HG02938 (cell line): ENCODE data around the gene COL6A3.
"Not testable (repeated sequence)": the region's sequence is repeated elsewhere in the genome, so short reads cannot be mapped to it uniquely, and the experiment has no call there.

ENCODE experiments used
- ATAC-seq: cut with Tn5 transposase; IDR thresholded peaks from one replicate; pipeline ENCODE4 v1.9.1; 2021; ENCODE audit warnings: mild to moderate bottlenecking, moderate library complexity; ENCODE audit not compliant: unreplicated experiment

The COL6A3 gene

DNA sequence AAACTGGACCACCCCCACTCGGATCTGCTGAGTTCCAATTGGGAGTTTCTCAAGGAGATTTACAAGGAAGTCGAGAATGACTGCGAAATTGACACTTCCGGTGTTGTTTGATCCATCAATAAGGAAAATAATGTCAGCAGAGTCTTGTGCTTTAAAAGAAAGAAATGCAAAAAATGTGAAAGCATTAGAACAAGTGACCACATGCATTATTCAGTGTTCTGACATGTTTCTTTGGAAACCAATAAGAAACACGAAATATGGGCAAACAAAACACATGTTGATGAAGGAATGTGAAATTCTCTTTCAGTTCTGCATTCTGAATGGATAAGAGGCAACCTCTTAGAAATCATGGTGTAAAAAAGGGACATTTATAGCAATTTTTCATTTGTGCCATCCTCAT is 25.9 kb downstream of the COL6A3 start:
- ATAC-seq: no peak

DNA sequence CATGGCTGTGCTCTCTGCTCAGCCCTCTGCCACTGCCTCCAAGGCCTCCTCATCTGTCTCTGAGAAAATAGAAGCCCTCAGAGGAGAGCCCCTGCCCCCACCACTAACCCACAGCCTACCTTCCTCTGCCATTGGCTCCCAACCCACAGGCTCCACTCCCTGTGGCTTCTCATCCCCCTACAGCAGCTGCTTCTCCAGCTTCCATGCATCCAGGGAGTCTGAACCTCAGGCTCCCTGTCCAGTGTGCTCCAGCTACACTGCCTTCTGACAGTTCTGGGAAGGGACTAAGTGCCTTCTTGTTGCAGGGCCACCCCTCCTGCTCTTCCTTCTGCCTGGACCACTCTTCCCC is 29.3 kb downstream of the COL6A3 start:
- ATAC-seq: no peak

DNA sequence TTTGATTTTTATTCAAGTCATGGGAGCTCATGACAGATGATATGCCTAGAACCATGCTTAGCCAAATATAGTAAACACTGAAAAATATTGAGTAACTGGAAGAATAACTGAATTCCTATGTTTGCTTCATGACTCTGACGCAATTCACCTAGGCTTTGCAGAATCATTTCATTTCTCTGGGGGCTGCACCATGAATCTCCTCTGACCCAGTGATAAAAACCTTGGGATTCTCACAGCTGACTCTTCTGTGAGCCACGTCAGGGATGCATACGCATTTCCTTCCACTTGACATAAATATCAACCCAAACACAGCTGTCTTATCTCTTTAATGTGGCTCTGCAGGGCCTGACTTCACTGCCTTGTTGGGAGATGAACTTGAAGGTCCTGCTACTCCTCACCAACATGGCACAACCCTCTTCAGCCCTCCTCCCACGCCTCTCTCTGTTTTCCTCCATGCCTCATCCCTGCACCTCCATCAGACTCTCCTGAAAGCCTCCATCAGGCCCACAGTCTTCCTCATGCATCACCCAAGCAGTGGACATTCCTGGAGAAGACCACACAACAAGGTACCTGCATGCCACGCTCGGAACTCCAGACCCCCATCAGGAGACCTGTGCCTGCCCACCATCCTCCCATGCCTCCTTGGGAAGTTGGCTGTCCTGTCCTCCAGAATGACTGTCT is 29.8 kb downstream of the COL6A3 start:
- no peak for ATAC-seq

DNA sequence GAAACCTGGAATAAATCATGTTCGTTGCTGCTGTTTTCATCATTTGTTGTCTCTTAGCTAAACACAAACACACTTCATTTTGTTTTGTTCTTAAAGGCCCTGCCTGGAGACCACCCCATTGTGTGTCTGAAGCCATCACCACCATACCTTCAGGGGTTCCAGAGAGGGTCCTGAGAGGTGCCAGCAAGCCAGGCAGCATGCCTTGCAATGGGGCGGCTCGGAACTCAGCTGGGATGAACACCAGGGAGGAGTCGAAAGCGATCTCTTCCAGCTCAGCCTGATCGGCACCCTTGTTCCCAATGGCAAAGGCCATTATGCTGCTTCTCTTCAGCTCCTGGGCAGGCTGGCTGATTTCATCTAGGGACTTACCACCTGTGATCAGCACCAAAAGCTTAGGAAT is 33.2 kb downstream of the COL6A3 start:
- no peak for ATAC-seq

DNA sequence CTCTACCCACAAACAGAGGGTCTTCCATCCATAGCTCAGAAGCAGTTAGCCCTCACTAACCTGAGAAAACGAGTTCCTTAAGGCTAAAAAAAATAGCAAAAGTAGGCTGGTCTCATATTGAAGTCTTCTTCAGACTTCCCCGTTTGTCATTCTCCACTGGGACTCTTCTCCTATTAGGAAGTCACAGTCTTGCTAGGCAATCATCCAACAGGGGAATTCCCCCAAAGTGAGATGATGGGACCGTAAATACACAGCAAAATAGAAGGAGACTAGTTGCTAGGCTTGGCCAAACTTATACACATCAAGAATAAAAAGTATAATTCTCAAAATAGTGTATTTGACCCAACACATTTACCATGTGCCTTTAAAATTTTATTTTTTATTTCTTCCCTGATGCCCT is 34.3 kb downstream of the COL6A3 start:
- ATAC-seq: no peak

DNA sequence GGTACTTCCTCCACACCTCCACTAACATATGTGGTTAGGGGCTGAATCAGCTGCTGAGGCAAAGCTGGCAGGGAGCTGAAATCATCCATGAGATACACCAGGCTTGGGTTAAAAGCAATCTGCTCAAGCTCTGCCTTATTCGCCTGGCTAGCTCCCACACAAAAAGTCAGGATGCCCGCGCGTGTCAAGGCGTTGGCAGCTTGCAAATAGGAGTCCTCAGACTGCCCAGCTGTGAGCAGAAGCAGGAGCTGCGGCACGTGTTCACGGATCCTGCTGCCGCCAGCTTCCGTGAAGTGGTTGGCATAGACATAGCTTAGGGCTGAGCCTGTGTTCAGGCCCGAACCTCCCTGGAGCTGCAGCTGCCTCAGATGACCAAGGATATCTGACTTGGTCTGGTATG is 35.3 kb downstream of the COL6A3 start:
- no peak for ATAC-seq

DNA sequence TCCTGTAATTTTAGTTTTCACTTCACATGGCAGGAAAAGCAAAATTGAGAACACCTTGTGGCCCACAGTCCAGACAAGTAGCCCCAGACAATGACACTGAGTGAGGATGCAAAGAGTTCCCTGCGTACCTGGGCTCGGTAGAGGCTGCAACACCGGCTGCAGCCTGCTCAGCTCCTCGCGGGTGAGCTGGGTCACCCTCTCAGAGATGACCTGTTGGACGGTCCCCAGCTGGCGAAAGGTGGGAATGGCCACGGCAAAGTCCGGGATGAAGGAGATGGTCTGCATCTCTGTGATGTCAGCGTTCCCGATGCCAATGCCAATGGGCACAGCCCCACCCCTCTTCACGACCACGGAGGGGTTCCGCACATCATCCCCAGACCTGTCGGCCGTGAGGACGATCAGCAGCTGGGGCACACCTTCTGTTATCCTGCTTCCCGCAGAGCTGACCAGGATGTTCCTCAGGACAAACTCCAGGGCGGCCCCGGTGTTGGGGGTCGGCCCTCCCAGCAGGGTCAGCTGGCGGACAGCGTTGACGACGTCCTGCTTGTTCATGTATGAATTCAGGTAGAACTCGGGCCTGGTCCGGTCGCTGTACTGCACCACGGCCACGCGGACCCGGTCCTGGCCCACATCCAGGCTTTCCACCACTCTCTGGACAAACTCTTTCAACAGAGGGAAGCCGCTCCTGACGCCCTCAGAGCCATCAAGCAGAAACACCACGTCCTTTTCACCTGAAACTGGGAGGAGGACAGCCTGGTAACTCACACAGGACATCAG is 39.5 kb downstream of the COL6A3 start:
- no peak for ATAC-seq

DNA sequence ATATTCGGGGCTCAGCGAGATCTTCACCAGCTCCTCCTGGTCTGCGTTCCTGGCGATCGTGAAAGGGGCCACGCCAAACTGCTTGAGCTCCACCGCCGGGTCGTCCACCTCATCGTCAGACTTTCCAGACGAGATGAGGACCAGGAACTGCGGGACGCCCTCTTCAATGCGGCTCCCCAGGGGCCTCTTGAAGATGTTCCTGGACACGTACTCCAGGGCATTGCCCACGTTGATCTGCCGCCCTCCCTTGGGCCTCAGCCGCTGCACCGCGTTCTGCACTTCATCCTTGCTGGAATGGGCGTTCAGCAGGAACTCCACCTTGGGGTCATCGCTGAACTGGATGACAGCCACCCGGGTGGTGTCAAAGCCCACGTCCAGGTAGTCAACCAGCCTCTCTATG is 42.1 kb downstream of the COL6A3 start:
- ATAC-seq: no peak

DNA sequence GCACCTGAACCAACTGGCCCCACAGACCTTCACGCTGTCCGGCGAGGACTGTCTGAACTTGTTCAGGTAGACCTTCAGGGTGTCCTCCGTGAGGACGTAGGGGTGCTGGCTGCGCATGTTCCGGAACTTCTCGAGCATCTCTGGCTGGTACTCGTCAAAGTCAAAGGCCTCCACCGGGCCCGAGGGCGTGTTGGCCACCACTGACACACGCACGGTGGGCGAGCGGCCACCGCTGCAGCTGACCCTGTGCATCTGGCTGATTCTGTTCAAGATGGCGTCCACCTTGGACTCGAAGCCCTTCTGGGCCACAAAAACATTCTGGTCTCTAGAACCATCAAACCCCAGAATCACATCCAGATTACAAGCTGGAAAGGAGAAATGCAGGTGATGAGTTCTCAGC is 48.3 kb downstream of the COL6A3 start:
- no peak for ATAC-seq

DNA sequence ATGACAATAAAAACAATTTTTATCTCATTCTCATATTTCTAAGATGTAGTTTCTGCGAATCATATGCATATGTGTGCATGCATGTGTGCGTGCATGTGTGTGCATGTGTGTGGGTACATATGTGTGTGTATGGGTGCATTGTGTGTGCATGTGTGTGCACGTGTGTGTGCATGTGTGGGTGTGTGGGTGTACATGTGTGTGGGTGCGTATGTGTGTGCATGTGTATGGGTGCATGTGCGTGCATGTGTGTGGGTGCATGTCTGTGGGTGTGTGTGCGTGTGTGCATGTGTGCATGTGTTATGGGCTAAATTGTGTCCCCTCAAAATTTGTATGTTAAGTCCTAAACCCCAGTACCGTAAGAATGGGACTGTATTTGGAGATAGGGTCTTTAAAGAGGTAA is 49.3 kb downstream of the COL6A3 start:
- no peak for ATAC-seq

DNA sequence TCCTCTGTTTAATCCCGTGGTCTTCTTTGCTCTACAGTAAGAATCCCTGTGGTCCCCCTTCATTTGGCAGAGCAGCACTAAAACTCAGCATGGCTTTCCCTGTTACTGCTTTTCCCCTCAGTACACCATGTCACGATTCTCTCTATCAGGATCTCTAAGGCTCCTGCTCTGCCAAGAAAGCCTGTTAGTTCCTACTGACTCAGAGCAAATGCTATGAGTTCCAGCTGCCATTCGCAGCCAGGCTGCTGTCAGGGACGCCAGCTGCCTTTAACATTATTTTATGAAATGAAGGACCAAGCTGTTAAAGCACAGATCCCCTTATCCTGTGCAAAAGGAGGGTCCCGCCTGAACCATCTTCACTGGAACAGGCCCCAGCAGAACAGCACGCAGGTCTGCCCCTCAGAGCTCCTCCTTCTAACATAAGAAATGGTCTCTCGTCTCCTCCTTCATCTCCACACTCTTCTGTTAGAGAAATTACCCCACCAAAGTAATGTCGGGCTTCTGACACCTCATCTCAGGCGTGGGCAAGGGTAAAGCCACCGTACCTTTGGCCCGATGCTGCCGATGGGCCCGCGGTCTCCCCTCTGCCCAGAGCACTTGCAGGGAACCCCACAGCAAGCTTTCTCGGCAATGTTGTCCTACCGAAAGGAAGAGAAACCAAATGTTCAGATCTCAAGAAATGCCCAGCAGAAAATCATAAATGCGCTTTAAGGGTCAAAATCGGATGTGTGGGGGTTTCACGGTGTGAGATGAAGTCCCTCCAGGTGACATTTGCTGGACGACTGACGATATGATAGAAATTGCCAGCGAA is 52.6 kb downstream of the COL6A3 start:
- ATAC-seq: no peak

DNA sequence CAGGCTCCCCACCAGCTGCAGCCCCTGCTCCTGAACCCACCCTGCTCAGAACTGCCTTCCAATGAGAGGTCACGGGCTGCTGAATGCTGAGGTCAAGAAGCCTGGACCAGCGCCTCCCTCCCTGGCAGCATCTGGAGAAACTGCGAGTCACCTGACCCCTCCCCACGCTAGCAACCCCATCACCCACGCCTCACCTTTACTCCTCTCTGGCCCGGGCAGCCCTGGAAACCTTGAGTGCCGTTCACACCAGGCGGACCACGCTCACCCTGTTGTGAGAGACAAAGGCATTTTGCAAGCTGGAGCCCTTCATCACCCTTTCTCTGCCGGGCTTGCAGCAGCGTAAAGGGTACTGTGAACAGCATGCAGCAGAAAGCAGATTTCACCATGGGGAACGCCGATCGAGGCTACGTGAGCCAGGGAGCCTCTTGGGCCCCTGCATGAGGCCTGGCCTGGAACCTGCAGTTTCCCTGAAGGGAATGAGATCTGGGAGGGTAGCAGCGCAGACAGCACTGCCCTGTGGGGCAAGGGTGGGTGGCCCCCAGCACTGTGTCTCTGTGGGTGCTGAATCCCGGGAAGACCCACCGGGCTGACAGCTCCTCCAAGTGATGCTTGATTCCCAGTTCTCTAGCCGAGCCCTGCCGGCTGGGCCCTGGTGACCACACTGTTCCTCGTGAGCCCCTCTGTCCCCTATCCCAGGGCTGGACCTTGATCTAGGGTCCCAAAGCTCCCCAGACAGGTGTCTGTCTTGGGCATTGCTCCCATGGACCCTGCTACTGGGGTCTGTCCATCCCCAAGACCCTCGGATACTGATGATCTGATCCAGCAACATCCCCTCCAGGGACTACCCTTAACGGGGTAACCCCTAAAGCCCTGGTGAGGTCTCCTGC is 53.8 kb downstream of the COL6A3 start:
- ATAC-seq: no peak

DNA sequence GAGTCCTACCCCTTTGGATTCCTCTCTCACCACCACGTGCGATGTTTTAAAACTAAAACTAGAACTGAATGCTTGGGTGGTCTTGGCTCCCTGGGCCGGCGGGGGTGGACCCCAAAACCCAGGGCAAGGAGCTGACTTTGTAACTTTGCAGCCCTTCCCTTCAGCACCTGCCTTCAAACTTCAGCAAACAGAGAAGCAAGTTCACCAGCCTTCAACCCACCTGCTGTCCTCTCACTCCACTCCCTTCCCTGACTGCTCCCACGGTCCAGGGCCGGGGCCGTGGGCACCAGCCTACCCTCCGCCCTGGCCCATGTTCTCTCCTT is 54.5 kb downstream of the COL6A3 start:
- no peak for ATAC-seq

DNA sequence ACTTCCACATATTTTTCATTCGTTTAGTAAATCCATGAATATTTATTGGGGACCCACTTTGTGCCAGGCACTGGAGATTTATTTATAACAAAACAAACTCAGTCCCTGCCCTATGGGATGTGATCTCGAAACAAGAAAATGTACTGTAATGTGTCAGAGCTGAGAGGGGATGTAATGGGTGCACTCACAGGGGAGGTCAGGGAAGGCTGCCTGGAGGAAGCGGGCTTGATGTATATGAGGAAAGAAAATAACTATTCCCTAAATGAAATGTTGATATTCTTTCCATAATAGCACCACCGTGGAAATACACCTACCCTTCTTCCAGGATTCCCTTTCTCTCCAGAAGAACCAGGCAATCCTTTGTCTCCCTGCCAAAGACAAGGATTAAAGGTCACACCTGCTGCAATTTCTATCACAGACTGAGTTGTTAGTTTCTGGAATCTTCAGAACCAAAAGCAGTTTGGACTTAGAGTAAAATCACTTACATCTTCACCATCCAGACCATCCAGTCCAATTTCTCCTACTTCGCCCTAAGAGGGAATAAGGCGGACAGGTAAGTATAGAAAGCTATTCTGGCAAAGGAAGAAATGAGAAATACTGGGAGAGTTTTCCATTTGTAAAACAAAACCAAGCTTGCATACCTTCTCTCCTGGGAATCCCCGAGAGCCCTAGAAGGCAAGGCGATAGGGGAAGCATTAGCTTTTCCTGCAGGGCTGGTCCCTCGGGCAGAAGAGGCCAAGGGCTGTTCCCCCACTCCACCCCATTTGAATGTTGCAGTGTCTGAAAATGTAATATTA is 55.0 kb downstream of the COL6A3 start:
- ATAC-seq: no peak

DNA sequence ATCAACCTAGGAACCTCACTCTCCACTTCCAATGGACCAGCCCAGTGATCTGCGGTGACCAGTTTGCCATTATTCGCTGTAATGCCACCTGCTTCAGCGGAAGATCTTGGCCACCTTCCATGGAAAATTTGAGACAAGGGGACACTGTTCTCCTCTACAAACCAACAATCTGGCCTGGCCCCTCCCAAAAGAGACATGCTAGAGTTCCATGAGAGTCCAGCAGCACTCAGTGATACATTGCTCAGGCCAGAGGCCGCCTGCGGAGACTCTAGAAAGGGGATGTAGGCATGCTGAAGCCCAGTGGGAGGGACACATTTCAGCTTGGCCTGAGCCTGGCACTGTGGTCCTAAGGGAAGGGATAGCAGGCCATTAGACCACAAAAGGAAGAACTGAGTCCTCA is 58.3 kb downstream of the COL6A3 start:
- no peak for ATAC-seq

DNA sequence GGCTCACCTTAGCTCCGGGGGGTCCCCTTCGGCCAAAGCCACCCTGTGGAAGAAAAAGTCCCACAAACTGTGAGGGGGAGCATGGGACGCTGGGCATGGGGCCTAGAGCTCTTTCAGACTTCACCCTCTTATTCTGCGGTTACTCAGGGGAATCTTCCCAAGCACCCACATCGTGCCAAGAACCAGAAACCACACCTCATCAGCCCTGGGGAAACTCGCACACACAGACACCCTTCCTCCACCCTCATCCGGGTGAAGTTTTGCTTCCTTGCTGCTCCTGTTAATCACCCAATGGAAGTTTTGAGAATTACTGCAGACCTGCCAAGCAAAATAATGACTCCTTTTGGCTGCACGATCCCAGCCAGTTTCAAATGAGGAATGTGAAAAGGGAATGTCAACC is 59.1 kb downstream of the COL6A3 start:
- no peak for ATAC-seq

DNA sequence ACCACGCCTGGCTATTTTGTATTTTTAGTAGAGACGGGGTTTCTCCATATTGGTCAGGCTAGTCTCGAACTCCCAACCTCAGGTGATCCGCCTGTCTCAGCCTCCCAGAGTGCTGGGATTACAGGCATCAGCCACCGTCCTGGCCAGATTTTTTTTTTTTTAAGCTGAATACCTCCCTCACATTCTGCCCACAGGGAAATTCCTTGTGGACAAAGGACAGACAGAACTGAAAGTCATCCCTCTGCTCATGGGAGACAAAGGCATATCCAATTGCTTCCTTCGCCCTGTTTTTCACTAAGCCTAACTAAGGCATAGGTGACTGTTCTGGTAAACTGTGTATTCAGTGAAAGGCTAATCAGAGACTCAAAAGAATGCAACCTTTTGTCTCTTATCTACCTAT is 59.8 kb downstream of the COL6A3 start:
- ATAC-seq: not testable (repeated sequence)

DNA sequence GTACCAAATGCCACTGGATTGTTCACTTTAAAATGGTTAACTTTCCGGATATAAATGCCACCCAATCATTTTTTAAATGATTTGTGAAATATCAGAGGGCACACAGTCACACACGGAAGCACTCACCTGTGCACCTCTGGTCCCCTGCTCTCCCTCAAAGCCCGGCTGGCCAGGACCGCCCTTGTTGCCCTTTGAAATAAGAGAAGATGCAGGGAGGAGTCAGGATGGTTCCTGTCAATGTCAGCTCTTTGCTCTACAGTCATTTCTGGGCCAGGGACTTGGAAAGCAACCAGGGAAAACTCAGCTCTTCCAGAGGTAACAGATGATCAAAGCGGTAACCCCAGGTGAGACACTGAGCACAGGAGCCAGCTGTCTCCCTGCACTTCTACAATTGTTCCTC is 60.7 kb downstream of the COL6A3 start:
- no peak for ATAC-seq

DNA sequence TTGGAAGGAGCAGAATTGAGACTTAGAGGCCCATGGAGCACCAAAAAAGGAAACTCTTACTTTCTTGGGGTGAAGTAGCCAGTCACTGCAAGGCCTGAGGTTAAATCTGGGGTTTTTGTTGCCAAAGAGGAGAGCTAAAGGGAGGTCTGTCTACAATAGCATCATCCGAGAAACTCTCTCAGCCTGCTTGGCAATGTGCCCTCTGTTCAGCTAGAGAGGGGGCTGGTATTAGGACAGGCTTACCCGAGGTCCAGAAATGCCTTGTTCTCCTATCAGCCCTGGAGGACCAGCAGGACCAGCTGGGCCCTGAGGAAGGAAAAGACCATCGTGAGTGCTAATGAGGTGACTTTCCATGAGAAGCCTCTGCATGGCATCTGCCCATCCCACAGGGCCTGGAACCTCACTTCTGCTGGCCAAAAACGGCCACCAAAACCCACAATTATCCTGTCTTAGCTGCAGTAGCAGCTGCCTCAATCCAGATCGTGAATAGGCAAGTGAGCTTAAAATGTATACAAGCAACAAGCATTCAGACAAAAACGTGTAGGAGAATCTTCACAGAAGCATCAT is 61.6 kb downstream of the COL6A3 start:
- ATAC-seq: no peak

DNA sequence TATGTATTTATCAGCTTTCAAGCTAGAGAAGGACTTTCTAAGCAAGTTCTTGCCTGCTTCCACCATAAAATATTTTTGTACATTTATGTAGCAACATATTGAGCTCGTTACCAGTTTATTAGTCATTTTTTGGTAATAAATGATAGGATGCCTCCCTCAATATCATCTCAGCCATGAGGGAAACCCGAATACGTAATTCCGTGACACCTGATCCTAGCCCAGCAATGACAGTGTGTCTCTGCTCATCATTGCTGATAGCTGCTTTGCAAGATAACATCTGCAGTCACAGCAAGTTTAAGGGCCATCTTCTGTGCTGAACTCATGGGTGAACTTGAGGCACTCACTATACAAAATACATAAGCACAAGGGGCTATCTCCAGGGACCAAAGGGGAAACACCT is 62.2 kb downstream of the COL6A3 start:
- ATAC-seq: no peak
